Endodermal cell (in vitro differentiated cells): Measurements from ENCODE around the gene JPT2. TPM values are rescaled to one million over a fixed set of nuclear protein-coding genes. Genes with fewer than 3 reads are reported as not detected.

Experiments used
- DNase-seq: peaks from one replicate; pipeline ENCODE4 v3.0.0-alpha.2; 2017
- H3K27ac ChIP-seq: 2 replicates; pipeline ENCODE4 v1.5.1; 2013; ENCODE audit warnings: mild to moderate bottlenecking, low read depth, low read length, moderate library complexity
- H3K27me3 ChIP-seq: 2 replicates; pipeline ENCODE4 v1.6.1; 2013; ENCODE audit warnings: mild to moderate bottlenecking, low read length, moderate library complexity; ENCODE audit not compliant: insufficient read depth, control insufficient read depth, poor library complexity, severe bottlenecking
- H3K36me3 ChIP-seq: 2 replicates; pipeline ENCODE4 v1.7.0; 2013; ENCODE audit warnings: mild to moderate bottlenecking, low read length, moderate library complexity; ENCODE audit not compliant: control insufficient read depth, insufficient read depth
- H3K4me1 ChIP-seq: one replicate; pipeline ENCODE4 v1.7.0; 2013; ENCODE audit warnings: low read length; ENCODE audit not compliant: control insufficient read depth, insufficient read depth
- H3K4me3 ChIP-seq: 2 replicates; pipeline ENCODE4 v1.5.1; 2013; ENCODE audit warnings: mild to moderate bottlenecking, low read length, moderate library complexity
- H3K9ac ChIP-seq: 2 replicates; pipeline ENCODE4 v1.6.1; 2013; ENCODE audit warnings: mild to moderate bottlenecking, low read length, moderate library complexity; ENCODE audit not compliant: poor library complexity, severe bottlenecking; ENCODE audit errors: extremely low read depth
- H3K9me3 ChIP-seq: 2 replicates; pipeline ENCODE4 v1.6.1; 2013; ENCODE audit warnings: mild to moderate bottlenecking, low read length, moderate library complexity; ENCODE audit not compliant: control insufficient read depth
- H3K27ac Mint-ChIP-seq: 2 replicates; pipeline ENCODE4 v1.8.0; 2020; ENCODE audit warnings: mixed read lengths
- H3K27me3 Mint-ChIP-seq: 2 replicates; pipeline ENCODE4 v1.8.0; 2021; ENCODE audit warnings: mild to moderate bottlenecking, mixed read lengths; ENCODE audit not compliant: insufficient read depth
- H3K36me3 Mint-ChIP-seq: 2 replicates; pipeline ENCODE4 v1.8.0; 2020; ENCODE audit warnings: low read depth, mixed read lengths
- H3K4me1 Mint-ChIP-seq: 2 replicates; pipeline ENCODE4 v1.8.0; 2020; ENCODE audit warnings: mixed read lengths
- H3K4me3 Mint-ChIP-seq: 2 replicates; pipeline ENCODE4 v1.8.0; 2020; ENCODE audit warnings: mild to moderate bottlenecking, moderate library complexity, mixed read lengths
- H3K9me3 Mint-ChIP-seq: 2 replicates; pipeline ENCODE4 v1.8.0; 2020; ENCODE audit warnings: mild to moderate bottlenecking, mixed read lengths
- CTCF ChIP-seq: fragments of 200-600 bp; sonication (generic); conservative IDR thresholded peaks from 2 replicates; pipeline ENCODE4 v1.5.0; 2021; ENCODE audit warnings: antibody characterized with exemption, mild to moderate bottlenecking
- WGBS, 2 experiments: methylation state at CpG; one replicate each; pipeline versions ENCODE4 v1.1.5 to v1.1.7; 2013; ENCODE audit warnings: missing lambda C conversion rate in 2 of 2, mixed read lengths in 1 of 2; ENCODE audit not compliant: insufficient coverage in 1 of 2, insufficient read length in 1 of 2; 5-methylcytosine and 5-hydroxymethylcytosine counted together
- total RNA-seq, 2 donors: library from RNA; stranded (reverse); fragmentation: NEBNext Ultra II Directional in 1 of 2; extraction: Animal tissue kit (Norgen Biotek cat#: 25700) in 1 of 2; gene quantifications; 2 replicates in 1 of 2; 3 replicates in 1 of 2; pipeline ENCODE4 v1.2.1, GENCODE V29; 2021

Gene JPT2
- total RNA-seq, 2 donors from 2014 or later: 161 to 168 TPM

- no peak for DNase-seq
- H3K4me3 ChIP-seq: no peak overlapping the region
- H3K4me1 Mint-ChIP-seq: no peaks in the 10 kb centered on the region
- no peak overlapping the region for H3K27ac ChIP-seq
- H3K9me3 ChIP-seq: no peaks in the 10 kb centered on the region
- no peak overlapping the region for H3K27ac Mint-ChIP-seq
- peaks cover 74% of the 10 kb centered on the region for H3K36me3 ChIP-seq
- H3K27me3 Mint-ChIP-seq: no peaks in the 10 kb centered on the region
- no peak overlapping the region for H3K9ac ChIP-seq
- no peaks in the 10 kb centered on the region for H3K4me1 ChIP-seq
- H3K27me3 ChIP-seq: no peaks in the 10 kb centered on the region
- WGBS, 2 experiments: 93 to 95% methylated on average over 9 to 10 of the region's 11 CpGs
- H3K9me3 Mint-ChIP-seq: no peaks in the 10 kb centered on the region
- H3K4me3 Mint-ChIP-seq: no peak overlapping the region
- peaks cover 75% of the 10 kb centered on the region for H3K36me3 Mint-ChIP-seq
- no peak for TF ChIP-seq CTCF
Measured at GRCh38 chr16:1639860-1640259, 38.2 kb upstream of the JPT2 start.

- peaks cover 1% of the 10 kb centered on the region for H3K4me1 Mint-ChIP-seq
- H3K9me3 Mint-ChIP-seq: no peaks in the 10 kb centered on the region
- Histone ChIP-seq H3K9ac (no peak overlapping the region), H3K36me3 (peaks cover 70% of the 10 kb centered on the region), H3K4me3 (no peak overlapping the region), H3K4me1 (no peaks in the 10 kb centered on the region), H3K9me3 (no peaks in the 10 kb centered on the region), H3K27me3 (no peaks in the 10 kb centered on the region), H3K27ac (no peak overlapping the region)
- WGBS, 2 experiments: 93 to 95% methylated on average over 13 to 20 of the region's 20 CpGs
- no peak for DNase-seq
- no peak overlapping the region for H3K4me3 Mint-ChIP-seq
- H3K27ac Mint-ChIP-seq: no peak overlapping the region
- H3K27me3 Mint-ChIP-seq: no peaks in the 10 kb centered on the region
- peaks cover 74% of the 10 kb centered on the region for H3K36me3 Mint-ChIP-seq
- no peak for TF ChIP-seq CTCF
Measured at GRCh38 chr16:1640261-1640941, 37.7 kb upstream of the JPT2 start.

- Histone ChIP-seq H3K4me1 (no peaks in the 10 kb centered on the region), H3K4me3 (no peak overlapping the region), H3K9ac (no peak overlapping the region), H3K36me3 (peaks cover 65% of the 10 kb centered on the region), H3K9me3 (no peaks in the 10 kb centered on the region), H3K27me3 (no peaks in the 10 kb centered on the region), H3K27ac (no peak overlapping the region)
- WGBS, 2 experiments: 95% methylated on average over 11 to 12 of the region's 12 CpGs
- no peak for TF ChIP-seq CTCF
- H3K27ac Mint-ChIP-seq: no peak overlapping the region
- no peaks in the 10 kb centered on the region for H3K9me3 Mint-ChIP-seq
- H3K4me3 Mint-ChIP-seq: no peak overlapping the region
- peaks cover 9% of the 10 kb centered on the region for H3K4me1 Mint-ChIP-seq
- DNase-seq: no peak
- peaks cover 77% of the 10 kb centered on the region for H3K36me3 Mint-ChIP-seq
- H3K27me3 Mint-ChIP-seq: no peaks in the 10 kb centered on the region
Measured at GRCh38 chr16:1641261-1641660, 36.8 kb upstream of the JPT2 start.
